ENCODE measurements around the gene EYA2.

DNA sequence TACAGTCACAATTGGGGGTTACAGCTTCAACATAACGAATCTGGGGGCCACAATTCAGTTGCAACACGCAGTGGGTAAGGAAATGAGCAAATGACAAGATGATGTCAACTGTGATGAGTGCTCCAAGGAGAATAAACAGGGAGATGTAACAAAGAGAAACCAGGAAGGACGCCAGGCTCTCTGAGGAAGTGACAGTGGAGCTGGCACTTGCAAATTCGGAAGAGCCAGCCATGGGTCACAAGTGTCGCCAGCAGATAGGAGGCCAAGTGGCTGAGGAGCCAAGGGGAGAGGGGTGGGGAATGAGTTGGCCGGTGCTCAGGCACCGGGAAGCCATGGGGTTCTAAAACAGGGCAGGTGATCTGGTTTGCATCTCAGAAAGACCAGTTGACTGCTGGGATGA, 136.4 kb downstream of the EYA2 start:
- TF ChIP-seq EZH2 (IDR thresholded peaks at IDR 0.05; ENCODE audit: borderline replicate concordance, low read depth, low read length, severe bottlenecking) (no peak), POLR2A (IDR thresholded peaks at IDR 0.05; ENCODE audit: low read depth, low read length) (no peak), CTCF (IDR thresholded peaks at IDR 0.05; ENCODE audit: extremely low read depth in 1 of 2, insufficient read depth in 1 of 2, low read depth in 1 of 2, low read length in 2 of 2) (no peak)
- TF ChIP-seq, protein P1, sequence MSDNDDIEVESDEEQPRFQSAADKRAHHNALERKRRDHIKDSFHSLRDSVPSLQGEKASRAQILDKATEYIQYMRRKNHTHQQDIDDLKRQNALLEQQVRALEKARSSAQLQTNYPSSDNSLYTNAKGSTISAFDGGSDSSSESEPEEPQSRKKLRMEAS (IDR thresholded peaks at IDR 0.05; ENCODE audit: insufficient read depth, insufficient read length) = no peak

Measured in endothelial cell of umbilical vein (primary cell).